WTC11 (cell line): ENCODE measurements around the gene FAM227A. TPM values are rescaled to one million over a fixed set of nuclear protein-coding genes. Genes with fewer than 3 reads are reported as not detected.

Experiments used
- ATAC-seq: fragments of 200-7000 bp; cut with Tn5 transposase; 2 replicates; pipeline ENCODE4 v1.10.0; 2021; ENCODE audit warnings: mild to moderate bottlenecking, moderate library complexity
- CTCF ChIA-PET: fragments of 300-600 bp; sonication (Branson Sonifier 250); formaldehyde crosslinking; loops from one replicate; lab custom pipeline; 2021; ENCODE audit warnings: antibody characterized with exemption; lab: Charles Lee
- POLR2A ChIA-PET: fragments of 350-600 bp; sonication (Branson Sonifier 250); formaldehyde crosslinking; loops from one replicate; lab custom pipeline; 2021; ENCODE audit warnings: antibody characterized with exemption; lab: Charles Lee
- DNase-seq: peaks from one replicate; pipeline ENCODE4 v3.0.0; 2021; ENCODE audit warnings: low spot score
- H3K27ac Mint-ChIP-seq: 2 replicates; pipeline ENCODE4 v1.8.0; 2021; ENCODE audit warnings: mixed read lengths
- H3K27me3 Mint-ChIP-seq: 2 replicates; pipeline ENCODE4 v1.8.0; 2021; ENCODE audit warnings: low read depth, mild to moderate bottlenecking, moderate library complexity, mixed read lengths
- H3K36me3 Mint-ChIP-seq: 2 replicates; pipeline ENCODE4 v1.8.0; 2021; ENCODE audit warnings: mixed read lengths
- H3K4me1 Mint-ChIP-seq: 2 replicates; pipeline ENCODE4 v1.8.0; 2022; ENCODE audit warnings: mixed read lengths
- H3K4me3 Mint-ChIP-seq: 2 replicates; pipeline ENCODE4 v1.8.0; 2021; ENCODE audit warnings: mild to moderate bottlenecking, moderate library complexity, mixed read lengths
- H3K9me3 Mint-ChIP-seq: 2 replicates; pipeline ENCODE4 v1.8.0; 2021; ENCODE audit warnings: mixed read lengths
- ATF6 ChIP-seq: sonication (generic); formaldehyde crosslinking; IDR thresholded peaks from 2 replicates; pipeline ENCODE4 v1.8.1; 2023; ENCODE audit warnings: mild to moderate bottlenecking, missing genetic modification reagents
- ERG ChIP-seq: fragments of 250-450 bp; sonication (Bioruptor Pico); IDR thresholded peaks from 2 replicates; pipeline ENCODE4 v1.8.0; 2021; ENCODE audit warnings: mild to moderate bottlenecking
- ETV6 ChIP-seq: sonication (generic); formaldehyde crosslinking; IDR thresholded peaks from 2 replicates; pipeline ENCODE4 v1.8.1; 2022; ENCODE audit warnings: mild to moderate bottlenecking, missing genetic modification reagents
- GABPB1 ChIP-seq: sonication (generic); formaldehyde crosslinking; IDR thresholded peaks from 2 replicates; pipeline ENCODE4 v1.8.1; 2023; ENCODE audit warnings: mild to moderate bottlenecking, missing genetic modification reagents
- IRF1 ChIP-seq: sonication (generic); formaldehyde crosslinking; IDR thresholded peaks from 2 replicates; pipeline ENCODE4 v1.8.0; 2023; ENCODE audit warnings: missing genetic modification reagents
- IRF2 ChIP-seq: sonication (generic); formaldehyde crosslinking; IDR thresholded peaks from 2 replicates; pipeline ENCODE4 v1.8.0; 2022; ENCODE audit warnings: low read depth, missing genetic modification reagents, borderline replicate concordance
- NFE2L1 ChIP-seq: sonication (generic); formaldehyde crosslinking; IDR thresholded peaks from 2 replicates; pipeline ENCODE4 v1.8.1; 2023; ENCODE audit warnings: missing genetic modification reagents
- NFYB ChIP-seq: sonication (generic); formaldehyde crosslinking; conservative IDR thresholded peaks from 2 replicates; pipeline ENCODE4 v1.8.0; 2022; ENCODE audit warnings: low read depth, missing genetic modification reagents
- SP1 ChIP-seq: sonication (generic); formaldehyde crosslinking; conservative IDR thresholded peaks from 2 replicates; pipeline ENCODE4 v1.8.1; 2022; ENCODE audit warnings: missing genetic modification reagents
- TEAD1 ChIP-seq: sonication (generic); formaldehyde crosslinking; IDR thresholded peaks from 2 replicates; pipeline ENCODE4 v1.8.0; 2022; ENCODE audit warnings: mild to moderate bottlenecking, missing genetic modification reagents
- USF1 ChIP-seq: sonication (generic); formaldehyde crosslinking; IDR thresholded peaks from 2 replicates; pipeline ENCODE4 v1.8.0; 2022; ENCODE audit warnings: mild to moderate bottlenecking, missing genetic modification reagents
- ZNF263 ChIP-seq: sonication (generic); formaldehyde crosslinking; IDR thresholded peaks from 2 replicates; pipeline ENCODE4 v1.8.1; 2022; ENCODE audit warnings: low read depth, mild to moderate bottlenecking, moderate library complexity, missing genetic modification reagents
- ZNF671 ChIP-seq: fragments of 250-450 bp; sonication (Bioruptor Pico); IDR thresholded peaks from 2 replicates; pipeline ENCODE4 v1.8.0; 2021; ENCODE audit warnings: mild to moderate bottlenecking
- total RNA-seq: library from RNA; stranded (reverse); gene quantifications from 3 replicates; pipeline ENCODE4 v1.2.3, GENCODE V29; 2021

Gene FAM227A
- total RNA-seq, 1 experiment from 2014 or later, result 3.8 TPM

GRCh38 chr22:38540701-38541100, 115.5 kb downstream of the FAM227A start:
- TF ChIP-seq ZNF263 (CRISPR knock-in tag) (no peak), ZNF671 (no peak), ETV6 (no peak), SP1 (CRISPR knock-in tag) (no peak), IRF1 (CRISPR knock-in tag) (no peak), IRF2 (no peak)
- POLR2A ChIA-PET, result no interaction called here

GRCh38 chr22:38531251-38531938, 124.8 kb downstream of the FAM227A start:
- ATAC-seq (no peak), DNase-seq (no peak)
- Mint-ChIP-seq H3K4me1 (no peaks in the 10 kb centered on the region), H3K9me3 (no peaks in the 10 kb centered on the region), H3K36me3 (no peaks in the 10 kb centered on the region), H3K4me3 (no peak overlapping the region), H3K27me3 (no peaks in the 10 kb centered on the region), H3K27ac (no peak overlapping the region)
- no peak for TF ChIP-seq NFYB (CRISPR knock-in tag)
- no peak for TF ChIP-seq NFE2L1
- no peak for TF ChIP-seq GABPB1 (CRISPR knock-in tag)
- TF ChIP-seq IRF2, result no peak
- TF ChIP-seq TEAD1, result no peak
- TF ChIP-seq ERG (CRISPR knock-in tag), result no peak
- no peak for TF ChIP-seq USF1 (CRISPR knock-in tag)
- no peak for TF ChIP-seq ATF6 (CRISPR knock-in tag)
- CTCF ChIA-PET, result interaction anchor here (0.7 kb wide), 1 partner anchor 10 kb away, joined by 3 read pairs; no protein-coding TSS in a partner anchor
- POLR2A ChIA-PET, result interaction anchor here (0.6 kb wide), 1 partner anchor 31 kb away, joined by 8 read pairs; no protein-coding TSS in a partner anchor

More at GRCh38 chr22:38540701-38541100, 115.5 kb downstream of the FAM227A start:
- H3K4me3 Mint-ChIP-seq, result no peak overlapping the region
- no peak overlapping the region for H3K27ac Mint-ChIP-seq
- DNase-seq (no peak), ATAC-seq (no peak)
- peaks cover 27% of the 10 kb centered on the region for H3K9me3 Mint-ChIP-seq
- H3K27me3 Mint-ChIP-seq, result peaks cover 3% of the 10 kb centered on the region; the same call in 1 of the 2 replicates
- CTCF ChIA-PET, result interaction anchor here (1.8 kb wide), 1 partner anchor 106 kb away, joined by 5 read pairs; no protein-coding TSS in a partner anchor
- H3K4me1 Mint-ChIP-seq, result peaks cover 2% of the 10 kb centered on the region; the same call in 1 of the 2 replicates
- peaks cover 10% of the 10 kb centered on the region for H3K36me3 Mint-ChIP-seq

Other genes starting within 250 kb of the FAM227A start
- gene KCNJ4, start 201.2 kb downstream of the FAM227A start, total RNA-seq, result 3.1 to 3.3 TPM (median 3.2 TPM) in 3 replicates
- 5.7 to 10.3 TPM (median 7.7 TPM) in 3 replicates for gene KDELR3, start 188.3 kb downstream of the FAM227A start, total RNA-seq
- gene DDX17, start 150.1 kb downstream of the FAM227A start, total RNA-seq, result 399 to 507 TPM (median 489 TPM) in 3 replicates
- gene DMC1, start 86.2 kb downstream of the FAM227A start, total RNA-seq, result 4.3 to 4.5 TPM (median 4.5 TPM) in 3 replicates
- 26.5 to 28.3 TPM (median 28.1 TPM) in 3 replicates for gene CBY1, start 246 bp upstream of the FAM227A start, total RNA-seq
- 131 to 146 TPM (median 135 TPM) in 3 replicates for gene TOMM22, start 25.6 kb upstream of the FAM227A start, total RNA-seq
- gene JOSD1, start 44.6 kb upstream of the FAM227A start, total RNA-seq, result 22.2 to 26.2 TPM (median 24.5 TPM) in 3 replicates
- gene GTPBP1, start 49.6 kb upstream of the FAM227A start, total RNA-seq, result 98.9 to 108 TPM (median 101 TPM) in 3 replicates
- 17.7 to 30.1 TPM (median 18.6 TPM) in 3 replicates for gene SUN2, start 99.6 kb upstream of the FAM227A start, total RNA-seq
- 11.8 to 12.2 TPM (median 12.1 TPM) in 3 replicates for gene DNAL4, start 137.8 kb upstream of the FAM227A start, total RNA-seq
- gene NPTXR, start 187.6 kb upstream of the FAM227A start, total RNA-seq, result 10.4 to 11.2 TPM (median 10.6 TPM) in 3 replicates
- gene CBX6, start 215.8 kb upstream of the FAM227A start, total RNA-seq, result 21.5 to 27.0 TPM (median 23.8 TPM) in 3 replicates